Glomerular endothelial cell (primary cell): ENCODE results near the gene STX8. TPM values are rescaled to one million over a fixed set of nuclear protein-coding genes. Genes with fewer than 3 reads are reported as not detected.

Experiments
- DNase-seq: peaks from one replicate; pipeline ENCODE4 v3.0.0-alpha.2; 2011; ENCODE audit warnings: low read depth, low spot score; ENCODE audit errors: extremely low read depth
- total RNA-seq: library from RNA; depleted of rRNA; stranded (reverse); fragments of >200 nt; gene quantifications from 2 replicates; pipeline ENCODE4 v1.2.3, GENCODE V29; 2015

STX8 gene
- total RNA-seq, 1 donor from 2014 or later, result 81.6 TPM

DNA sequence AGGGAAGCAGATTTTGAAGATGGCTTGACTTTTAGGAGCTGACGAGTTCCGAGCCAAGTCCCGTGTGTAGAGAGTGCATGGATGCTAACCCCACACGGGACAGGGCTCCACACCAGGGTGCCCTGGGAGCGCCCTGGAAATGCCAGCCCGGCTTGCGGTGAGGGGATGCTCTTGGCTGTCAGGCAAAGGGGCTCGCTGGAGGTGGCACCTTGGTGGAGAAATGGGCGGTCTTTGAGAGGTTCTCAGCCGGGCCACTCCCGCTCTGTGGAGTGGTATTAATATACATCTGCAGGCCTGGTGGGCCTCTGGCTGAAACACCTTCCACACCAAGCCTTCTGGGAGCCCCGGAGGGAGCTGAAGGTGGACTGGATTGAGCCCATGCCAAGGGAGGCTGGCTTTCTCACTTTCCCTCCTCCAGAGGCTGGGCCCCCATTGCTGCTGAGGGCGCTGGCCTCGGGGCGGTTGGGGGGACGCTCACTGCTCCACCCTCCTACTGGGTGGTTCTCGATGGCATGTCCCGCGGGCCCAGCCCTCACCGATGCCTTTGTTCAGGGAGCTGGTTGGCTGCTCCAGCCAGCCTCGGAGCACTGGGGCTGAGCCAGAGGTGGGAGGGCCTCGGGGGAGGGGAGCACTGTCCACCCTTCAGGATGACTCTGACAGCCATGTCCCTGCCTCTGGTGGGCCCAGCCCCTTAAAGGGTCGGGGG lies 344.0 kb downstream of the STX8 start:
- DNase-seq, result no peak

DNA sequence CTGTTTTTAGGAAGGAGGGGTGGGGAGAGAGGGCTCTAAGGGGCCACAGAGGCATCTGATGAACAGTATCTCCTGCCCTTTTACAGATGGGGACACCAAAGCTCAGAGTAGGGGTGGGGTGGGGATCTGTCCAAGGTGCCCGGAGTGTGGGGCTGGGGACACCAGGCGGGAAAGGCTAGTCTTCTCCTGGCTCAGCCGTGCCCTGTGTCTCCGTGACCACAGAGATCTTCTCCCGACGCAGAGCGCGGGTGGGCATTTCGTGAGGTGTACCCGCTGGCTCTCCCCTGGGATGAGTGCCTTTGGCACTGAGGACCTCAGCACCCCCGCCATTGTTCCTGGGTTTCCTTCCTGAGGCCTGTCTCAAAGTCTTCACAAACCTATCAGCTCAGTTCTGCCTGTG lies 344.8 kb downstream of the STX8 start:
- no peak for DNase-seq

DNA sequence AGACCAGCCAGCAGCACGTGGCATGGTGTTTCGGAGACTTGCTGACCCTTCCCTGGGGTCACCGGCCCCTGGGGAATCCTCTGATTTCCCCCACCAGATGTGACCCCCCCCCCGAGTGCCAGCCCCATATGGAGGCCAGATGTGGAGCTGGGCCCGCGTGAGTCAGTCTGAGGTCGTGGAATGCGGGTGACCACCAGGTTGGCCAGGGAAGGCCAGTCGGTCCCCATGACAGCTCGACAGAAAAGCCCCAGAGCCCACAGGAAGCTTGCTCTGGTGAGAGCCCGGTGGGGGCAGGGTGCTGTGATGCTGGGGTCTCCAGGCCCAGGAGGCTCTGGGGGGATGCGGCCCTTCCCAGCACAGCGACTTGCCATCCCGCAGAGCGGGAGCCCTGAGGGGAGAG lies 345.3 kb downstream of the STX8 start:
- DNase-seq, result no peak

DNA sequence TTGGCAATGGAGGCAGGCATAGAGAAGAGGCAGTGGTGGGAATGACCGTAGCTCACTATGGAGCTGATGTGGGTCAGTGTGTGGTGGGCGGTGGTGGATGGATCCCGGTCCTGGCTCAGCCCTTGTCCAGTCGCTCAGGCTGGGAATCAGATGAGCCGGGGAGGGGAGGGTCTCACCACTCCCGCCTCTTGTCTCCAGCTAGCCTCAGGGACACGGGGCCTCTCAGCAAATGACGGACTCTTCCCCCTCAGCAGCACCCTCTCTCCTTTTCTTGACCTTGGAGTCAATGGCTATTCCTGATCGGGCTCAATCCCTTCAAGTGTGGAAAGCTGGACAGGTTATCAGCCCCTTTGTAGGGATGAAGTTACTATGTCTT lies 345.8 kb downstream of the STX8 start:
- no peak for DNase-seq

DNA sequence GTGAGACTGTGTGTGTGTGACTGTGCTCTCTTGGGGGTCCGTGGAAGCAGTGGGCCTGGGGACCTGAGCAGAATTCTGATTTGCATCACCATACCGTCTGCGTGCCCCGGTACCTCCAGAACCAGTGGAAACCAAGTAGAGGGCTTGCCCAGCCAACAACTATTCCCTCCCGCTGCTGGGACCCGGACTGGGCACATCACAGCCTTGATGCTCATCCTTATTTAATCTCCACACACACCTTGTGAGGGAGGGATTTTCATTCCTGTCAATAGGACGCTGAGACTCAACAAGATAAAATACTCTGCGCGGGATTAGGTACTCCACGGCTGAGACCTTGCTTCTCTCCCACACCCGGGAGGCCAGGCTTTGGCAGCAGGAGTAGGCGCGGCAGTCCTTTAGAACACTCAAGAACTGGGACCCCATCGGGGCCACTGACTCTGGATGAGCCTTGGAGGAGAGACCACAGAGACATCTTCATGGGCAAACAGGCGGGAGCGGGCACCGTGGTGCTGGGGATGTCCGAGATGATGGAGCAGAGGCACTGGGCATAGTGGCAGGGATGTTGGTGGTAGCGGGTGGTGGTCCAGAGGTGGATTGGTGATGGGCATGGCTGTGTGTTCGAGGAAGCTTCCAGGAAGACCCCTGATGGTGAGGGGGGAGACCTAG lies 346.3 kb downstream of the STX8 start:
- DNase-seq, result no peak

DNA sequence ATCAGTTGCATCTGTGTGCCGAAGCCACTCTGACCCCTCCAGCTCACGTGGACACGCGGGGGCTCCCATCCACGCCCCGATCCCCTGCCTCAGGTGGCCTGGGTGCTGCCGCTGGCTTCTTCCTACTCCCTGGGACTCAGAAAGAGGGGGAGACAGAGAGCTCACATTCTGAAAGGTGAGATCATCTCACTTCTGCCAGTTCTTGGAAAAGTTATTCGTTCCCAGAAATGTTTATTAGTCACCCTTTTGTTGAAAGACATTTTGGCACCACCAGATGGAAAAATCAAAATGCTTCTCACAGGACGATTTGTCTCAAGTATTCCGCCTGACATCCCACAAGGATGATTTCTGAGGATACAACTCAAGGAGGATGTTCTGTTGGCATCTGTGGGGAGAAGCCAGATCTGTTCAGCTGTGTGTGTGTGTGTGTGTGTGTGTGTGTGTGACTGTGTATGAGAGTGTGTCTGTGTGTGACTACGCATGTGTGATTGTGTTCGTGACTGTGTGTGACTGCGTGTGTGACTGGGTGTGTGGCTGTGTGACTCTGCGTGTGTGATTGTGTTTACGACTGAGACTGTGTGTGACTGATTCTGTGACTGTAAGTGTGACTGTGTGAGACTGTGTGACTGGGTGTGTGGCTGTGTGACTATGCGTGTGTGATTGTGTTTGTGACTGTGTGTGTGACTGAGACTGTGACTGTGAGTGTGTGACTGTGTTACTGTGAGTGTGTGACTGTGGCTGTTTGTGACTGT lies 347.0 kb downstream of the STX8 start:
- DNase-seq, result no peak

DNA sequence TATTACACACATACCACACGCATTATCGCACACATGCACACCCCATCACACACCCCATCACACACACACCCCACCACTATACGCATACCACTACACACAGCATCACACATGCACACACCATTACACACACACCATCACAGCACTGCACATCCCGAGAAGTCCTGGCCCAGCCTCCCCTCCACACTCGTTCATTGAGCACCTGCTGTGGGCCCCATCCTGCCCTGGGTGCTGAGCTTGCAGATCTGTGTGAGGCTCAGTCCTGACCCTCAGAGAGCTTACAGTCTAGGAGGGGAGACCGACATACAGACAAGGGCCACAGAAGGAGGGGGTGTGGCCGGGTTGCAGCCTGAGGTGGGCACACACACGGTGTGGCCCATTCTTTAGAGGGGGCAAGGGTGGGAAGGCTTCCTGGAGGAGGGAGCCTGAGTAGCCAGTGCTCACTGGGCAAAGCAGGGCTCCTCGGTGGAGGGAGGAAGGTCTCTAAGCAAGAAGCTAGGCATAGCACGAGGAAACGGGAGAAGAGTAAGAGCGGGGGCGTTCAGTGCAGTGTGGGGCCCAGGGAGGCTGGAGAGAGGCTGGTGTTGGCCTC lies 347.7 kb downstream of the STX8 start:
- DNase-seq, result no peak

DNA sequence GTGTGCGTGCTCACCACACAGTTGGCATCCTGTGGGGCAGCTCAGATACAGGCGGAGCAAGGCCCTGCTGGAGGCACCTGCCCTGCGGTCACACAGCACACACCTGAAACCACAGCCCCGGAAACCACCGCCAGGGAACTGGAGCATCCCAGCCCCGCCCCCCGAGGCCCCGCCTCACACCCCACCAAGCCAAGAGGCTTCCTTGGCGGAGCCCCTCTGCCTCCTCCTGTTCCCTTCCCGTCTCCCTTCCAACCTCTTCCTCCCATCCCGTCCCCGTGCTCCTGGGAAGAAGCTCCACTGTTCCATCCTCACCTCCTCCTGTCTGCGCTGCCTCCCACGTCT lies 348.9 kb downstream of the STX8 start:
- no peak for DNase-seq

DNA sequence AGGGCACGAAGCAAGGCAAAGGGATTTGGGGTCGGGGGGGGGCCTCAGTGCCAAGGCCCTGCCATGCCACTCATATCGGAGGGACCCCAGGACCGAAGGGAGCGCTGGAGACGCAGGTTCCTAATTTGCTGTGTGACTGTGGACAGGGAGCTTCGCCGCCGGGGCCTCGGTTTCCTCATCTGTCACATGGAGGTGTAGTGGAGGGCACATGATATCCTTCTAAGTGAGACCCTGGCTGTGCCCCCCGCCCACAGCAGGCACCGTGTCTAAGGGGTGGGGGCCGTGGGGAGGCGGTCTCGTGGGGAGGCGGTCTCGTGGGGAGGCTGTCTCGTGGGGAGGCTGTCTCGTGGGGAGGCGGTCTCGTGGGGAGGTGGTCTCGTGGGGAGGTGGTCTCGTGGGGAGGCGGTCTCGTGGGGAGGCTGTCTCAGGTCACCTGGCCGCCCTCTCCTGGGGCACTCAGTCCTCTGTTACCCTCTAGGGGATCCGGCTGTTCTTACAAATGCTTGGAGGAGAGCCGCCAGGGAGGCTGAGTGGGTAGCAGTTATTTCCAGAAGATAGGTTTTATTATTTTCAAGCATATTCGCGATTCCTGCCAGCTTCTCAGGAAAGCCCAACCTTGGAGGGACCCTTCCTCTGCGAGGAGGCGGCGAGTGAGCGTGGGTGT lies 349.4 kb downstream of the STX8 start:
- DNase-seq, result no peak

DNA sequence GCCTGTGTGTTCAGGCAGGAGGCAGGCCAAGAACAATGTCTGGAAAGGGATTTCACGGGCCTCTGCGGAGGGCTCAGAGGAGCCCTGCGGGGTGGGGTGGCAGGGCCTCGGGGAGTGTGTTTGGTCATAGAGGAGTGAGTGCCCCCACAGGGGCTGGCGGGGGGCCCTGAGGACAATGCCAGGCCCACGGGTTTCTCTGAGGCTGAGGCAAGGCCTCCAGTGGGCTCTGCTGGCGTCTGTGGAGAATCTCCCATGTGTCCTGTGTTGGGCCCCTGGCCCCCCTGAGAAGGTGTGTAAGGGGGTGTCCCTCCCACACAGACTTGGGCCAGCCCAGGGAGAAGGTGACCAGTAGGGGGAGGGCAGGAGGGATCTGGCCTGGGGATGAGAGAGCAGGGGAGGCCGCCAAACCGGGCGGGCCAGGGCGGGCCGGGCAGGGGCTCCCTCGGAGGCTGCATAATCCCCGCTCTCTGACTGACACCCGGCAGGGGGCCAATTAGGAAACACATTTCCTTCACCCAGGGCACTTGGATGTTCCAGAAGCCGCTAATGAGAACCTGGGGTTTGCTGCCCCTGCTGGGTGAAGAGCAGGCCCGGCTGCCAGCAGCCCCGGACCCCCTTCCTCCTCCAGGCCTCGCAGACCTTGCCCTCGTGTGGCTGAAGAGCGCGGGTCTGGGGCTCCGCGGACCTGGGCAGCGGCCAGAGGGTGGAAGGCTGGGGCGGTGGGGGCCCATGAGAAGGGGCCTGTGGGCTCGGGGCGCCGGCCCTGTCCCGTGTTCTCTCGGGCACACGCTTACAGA lies 350.1 kb downstream of the STX8 start:
- DNase-seq, result no peak

DNA sequence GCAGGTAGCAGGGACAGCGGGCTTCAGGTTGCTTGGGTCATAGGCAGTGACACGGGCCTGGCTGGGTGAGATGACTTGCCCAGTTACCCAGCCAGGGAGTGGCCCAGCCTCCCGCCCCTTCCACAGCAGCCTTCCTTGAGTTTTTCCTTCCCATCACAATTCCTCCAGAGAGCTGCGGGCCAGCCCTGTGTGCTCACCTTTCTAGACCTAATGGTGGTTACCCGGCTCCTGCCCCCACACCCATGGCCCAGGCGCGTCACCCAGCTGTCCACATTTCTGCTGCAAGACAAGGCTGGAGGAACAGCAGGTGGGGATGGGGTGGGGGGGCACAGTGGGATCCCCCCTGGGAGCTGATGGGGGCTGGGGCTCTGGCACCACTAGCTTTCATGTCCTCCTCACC lies 351.1 kb downstream of the STX8 start:
- DNase-seq, result no peak

DNA sequence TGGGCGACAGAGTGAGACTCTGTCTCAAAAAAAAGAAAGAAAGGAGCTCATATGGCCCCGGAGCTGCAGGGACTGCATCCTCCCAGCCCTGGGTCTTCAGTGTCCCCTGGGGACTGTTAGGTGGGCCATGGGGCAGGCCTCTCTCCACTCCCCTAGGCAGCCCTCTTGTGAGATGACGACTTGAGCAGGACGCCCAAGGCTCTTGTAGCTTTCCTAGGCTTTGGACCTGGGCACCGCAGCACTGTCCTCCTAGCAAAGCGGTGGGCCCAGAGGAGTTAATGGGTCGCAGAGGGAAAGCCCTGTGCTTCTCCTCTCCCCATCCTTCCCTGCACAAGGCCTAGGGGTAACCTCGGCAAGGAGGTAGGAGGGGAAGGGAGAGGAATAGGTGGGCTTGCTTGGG lies 352.1 kb downstream of the STX8 start:
- no peak for DNase-seq

DNA sequence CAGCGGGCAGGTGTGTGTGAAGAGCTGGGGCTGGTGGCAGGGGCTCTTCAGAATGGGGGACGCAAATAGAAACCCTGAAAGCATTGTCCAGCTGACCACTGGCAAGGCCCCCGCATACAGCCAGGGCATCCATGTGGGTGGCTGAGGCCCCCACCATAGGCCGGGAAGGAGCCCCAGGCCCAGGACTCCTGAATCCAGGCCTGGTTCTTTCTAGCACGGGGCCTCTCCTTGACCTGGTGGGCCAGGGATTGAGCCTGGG lies 353.8 kb downstream of the STX8 start:
- DNase-seq, result no peak

DNA sequence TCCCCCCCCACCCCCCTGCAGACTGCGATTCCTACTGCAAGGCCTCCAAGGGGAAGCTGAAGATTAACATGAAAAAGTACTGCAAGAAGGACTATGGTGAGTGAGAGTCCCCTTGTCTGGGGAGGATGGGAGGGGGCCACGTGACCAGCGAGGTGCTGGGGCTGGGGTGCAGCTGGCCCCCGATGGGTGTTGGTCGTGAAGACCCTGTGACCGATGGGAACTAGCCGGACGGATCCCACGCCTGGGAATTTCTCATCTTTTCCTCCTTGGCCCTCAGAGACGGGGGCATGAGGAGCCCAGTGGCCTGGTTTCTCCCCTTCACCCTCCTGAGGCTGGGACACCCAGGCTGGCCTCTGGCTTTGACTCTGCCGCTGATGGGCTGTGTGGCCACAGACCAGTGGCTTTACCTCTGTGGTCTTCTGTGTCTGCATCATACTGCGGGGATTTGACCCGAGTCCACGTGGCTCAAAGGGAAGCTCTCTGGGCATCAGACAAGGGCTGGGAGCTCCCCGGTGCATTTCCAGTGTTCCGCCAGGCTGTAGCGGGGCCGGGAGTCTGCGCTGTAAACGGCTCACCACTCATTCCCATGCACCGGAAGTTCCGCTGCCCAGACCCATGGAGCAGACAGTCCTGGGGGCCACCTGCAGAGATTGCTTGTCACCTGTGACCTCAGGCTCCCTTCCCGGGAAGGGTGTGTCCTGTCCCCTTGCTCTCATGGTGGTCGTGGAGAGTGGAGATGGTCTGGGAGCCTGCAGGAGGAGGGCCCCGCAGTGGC lies 354.3 kb downstream of the STX8 start:
- no peak for DNase-seq

DNA sequence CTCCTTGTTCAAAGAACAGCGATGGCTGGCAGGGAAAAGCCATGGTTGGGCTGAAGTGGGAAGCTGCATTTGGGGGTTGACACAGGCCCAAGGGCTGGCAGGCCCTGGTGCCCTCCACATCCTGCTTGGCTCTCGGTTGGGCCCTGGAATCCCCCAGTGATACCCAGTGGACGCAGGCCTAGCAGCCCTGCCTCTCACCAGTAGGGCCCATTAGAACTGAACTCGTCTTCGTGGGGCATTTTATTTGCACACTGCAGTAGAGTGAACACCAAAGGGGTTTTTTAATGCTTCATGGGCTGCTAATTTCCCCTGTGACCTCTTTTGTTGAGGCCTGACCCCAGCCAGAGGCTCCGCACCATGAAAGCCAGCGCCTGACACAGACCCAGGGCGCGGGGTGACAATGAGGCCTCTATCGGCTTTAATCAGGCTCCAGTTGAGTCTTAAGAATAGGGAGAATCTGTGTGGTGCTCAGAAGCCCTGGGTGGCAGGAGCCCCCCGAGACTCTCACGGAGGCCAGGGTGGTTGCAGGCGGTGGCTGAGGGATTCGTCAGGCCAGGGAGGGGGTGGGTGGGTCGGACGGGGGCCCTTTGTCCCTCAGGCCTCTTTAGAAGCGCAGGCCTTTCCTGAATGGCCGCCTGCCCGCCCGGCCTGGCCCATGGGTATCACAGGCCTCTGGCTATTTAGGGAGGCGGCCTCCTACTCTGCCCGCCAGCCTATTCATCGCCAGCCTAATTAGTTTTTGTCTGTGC lies 355.0 kb downstream of the STX8 start:
- DNase-seq, result no peak

DNA sequence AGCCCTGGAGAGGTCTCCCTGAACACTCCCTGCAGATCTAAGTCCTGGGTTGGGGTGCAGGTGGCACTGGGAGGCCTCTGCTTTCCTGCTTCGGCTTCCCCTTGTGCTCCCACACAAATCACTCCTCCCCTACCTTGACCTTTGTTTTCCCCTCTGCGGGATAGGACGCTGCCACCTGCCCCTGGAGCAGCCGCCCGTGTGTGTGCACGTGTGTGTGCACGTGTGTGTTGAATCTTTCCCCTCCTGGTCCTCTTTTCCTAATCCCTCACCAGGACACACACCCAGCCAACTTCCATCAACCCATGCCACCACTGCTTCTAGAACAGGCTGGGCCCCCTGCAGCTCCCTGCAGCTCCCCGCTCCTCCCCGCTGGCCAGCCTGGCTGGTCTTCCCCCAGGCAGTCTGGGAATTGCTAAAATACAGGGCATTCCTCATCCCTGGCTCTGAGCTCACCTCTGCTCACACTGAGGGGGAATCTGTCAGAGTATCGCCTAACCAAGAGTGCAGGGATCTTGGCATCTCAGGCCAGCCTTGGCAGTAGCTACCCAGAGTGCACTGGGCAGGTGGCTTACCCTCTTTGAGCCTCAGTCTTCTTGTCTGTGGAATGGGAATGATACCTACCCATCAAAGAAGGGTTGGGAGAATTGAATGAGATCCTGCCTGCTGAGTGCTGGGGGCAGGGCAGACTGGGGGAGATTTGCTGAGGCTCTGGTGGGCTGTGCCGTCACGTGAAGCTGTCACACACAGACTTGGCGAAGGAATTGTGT lies 355.8 kb downstream of the STX8 start:
- no peak for DNase-seq

DNA sequence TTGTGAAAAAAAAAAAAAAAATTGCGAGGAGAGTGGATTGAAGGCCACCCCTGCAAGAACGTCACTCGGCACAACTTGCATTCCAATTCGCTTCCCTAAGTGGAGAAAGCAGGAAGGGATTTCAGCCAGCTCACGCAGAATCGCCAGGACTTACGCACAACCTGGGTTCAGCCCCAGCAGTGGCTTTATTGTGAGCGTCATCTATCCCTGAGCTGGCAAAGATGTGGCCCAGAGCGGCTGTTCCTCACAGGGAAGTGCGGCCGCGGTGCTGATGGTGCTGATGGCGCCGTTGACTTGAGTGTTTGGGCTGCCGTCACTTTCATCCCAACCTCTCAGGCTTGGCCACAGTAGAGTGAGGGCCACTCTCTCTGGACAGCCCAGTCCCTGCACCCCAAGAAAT lies 356.7 kb downstream of the STX8 start:
- no peak for DNase-seq

DNA sequence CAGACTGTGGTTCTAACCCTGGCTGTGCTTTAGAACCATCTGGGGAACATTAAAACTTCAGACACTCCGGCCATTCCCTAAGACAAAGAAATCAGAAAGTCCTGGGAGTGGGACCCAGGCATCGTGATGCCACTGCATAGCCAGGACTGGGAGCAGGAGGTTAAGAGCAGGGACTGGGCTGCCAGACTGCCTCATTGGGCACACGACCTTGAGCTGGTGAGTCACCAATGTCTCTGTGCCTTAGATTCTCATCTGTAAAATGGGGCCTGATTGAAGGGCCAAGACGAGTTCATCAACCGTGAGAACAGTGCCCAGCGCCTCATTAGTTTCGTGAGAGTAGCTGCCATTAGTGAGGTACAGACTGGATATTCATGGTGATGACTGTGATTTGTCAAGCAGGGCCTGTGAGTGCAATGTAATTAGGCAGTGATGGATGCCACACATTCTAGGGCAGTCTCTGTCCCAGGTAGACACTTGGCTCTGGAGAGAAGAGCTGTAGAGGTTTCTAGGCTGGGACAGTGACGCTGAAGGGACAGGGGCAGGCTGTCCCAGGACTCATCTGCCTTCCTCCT lies 357.5 kb downstream of the STX8 start:
- no peak for DNase-seq
